ENCODE data around the gene GALNTL6. TPM values are rescaled to one million over a fixed set of nuclear protein-coding genes. Genes with fewer than 3 reads are reported as not detected.

Gene GALNTL6
- total and polyA plus RNA-seq, 2 experiments from 2014 or later = 0.38 to 0.40 TPM

DNA sequence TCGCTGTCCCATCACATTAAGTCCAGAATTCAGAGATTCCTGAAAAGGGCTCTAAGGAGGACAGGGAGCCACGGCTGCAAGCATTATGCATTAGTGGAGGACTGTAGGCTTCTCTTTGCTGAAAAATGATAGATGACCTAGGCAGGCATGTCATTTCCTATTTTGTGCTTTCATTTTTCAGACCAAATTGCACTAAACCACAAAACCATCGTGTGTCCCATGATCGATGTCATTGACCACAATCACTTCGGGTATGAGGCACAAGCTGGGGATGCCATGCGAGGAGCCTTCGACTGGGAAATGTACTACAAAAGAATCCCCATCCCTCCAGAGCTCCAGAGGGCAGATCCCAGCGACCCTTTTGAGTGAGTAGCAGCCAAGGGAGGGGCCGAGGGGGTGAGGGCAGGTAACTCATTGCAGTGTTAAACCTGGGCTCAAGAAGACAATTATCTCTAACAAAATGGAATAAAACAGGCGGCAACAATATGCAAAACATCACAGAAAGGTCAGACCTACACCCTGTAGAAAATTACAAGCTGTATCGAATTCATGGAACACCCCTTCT, 1000.2 kb downstream of the GALNTL6 start (continued):
- TF ChIP-seq, protein P1, sequence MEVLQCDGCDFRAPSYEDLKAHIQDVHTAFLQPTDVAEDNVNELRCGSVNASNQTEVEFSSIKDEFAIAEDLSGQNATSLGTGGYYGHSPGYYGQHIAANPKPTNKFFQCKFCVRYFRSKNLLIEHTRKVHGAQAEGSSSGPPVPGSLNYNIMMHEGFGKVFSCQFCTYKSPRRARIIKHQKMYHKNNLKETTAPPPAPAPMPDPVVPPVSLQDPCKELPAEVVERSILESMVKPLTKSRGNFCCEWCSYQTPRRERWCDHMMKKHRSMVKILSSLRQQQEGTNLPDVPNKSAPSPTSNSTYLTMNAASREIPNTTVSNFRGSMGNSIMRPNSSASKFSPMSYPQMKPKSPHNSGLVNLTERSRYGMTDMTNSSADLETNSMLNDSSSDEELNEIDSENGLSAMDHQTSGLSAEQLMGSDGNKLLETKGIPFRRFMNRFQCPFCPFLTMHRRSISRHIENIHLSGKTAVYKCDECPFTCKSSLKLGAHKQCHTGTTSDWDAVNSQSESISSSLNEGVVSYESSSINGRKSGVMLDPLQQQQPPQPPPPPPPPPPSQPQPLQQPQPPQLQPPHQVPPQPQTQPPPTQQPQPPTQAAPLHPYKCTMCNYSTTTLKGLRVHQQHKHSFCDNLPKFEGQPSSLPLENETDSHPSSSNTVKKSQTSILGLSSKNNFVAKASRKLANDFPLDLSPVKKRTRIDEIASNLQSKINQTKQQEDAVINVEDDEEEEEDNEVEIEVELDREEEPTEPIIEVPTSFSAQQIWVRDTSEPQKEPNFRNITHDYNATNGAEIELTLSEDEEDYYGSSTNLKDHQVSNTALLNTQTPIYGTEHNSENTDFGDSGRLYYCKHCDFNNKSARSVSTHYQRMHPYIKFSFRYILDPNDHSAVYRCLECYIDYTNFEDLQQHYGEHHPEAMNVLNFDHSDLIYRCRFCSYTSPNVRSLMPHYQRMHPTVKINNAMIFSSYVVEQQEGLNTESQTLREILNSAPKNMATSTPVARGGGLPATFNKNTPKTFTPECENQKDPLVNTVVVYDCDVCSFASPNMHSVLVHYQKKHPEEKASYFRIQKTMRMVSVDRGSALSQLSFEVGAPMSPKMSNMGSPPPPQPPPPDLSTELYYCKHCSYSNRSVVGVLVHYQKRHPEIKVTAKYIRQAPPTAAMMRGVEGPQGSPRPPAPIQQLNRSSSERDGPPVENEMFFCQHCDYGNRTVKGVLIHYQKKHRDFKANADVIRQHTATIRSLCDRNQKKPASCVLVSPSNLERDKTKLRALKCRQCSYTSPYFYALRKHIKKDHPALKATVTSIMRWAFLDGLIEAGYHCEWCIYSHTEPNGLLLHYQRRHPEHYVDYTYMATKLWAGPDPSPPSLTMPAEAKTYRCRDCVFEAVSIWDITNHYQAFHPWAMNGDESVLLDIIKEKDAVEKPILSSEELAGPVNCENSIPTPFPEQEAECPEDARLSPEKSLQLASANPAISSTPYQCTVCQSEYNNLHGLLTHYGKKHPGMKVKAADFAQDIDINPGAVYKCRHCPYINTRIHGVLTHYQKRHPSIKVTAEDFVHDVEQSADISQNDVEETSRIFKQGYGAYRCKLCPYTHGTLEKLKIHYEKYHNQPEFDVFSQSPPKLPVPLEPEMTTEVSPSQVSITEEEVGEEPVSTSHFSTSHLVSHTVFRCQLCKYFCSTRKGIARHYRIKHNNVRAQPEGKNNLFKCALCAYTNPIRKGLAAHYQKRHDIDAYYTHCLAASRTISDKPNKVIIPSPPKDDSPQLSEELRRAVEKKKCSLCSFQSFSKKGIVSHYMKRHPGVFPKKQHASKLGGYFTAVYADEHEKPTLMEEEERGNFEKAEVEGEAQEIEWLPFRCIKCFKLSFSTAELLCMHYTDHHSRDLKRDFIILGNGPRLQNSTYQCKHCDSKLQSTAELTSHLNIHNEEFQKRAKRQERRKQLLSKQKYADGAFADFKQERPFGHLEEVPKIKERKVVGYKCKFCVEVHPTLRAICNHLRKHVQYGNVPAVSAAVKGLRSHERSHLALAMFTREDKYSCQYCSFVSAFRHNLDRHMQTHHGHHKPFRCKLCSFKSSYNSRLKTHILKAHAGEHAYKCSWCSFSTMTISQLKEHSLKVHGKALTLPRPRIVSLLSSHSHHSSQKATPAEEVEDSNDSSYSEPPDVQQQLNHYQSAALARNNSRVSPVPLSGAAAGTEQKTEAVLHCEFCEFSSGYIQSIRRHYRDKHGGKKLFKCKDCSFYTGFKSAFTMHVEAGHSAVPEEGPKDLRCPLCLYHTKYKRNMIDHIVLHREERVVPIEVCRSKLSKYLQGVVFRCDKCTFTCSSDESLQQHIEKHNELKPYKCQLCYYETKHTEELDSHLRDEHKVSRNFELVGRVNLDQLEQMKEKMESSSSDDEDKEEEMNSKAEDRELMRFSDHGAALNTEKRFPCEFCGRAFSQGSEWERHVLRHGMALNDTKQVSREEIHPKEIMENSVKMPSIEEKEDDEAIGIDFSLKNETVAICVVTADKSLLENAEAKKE (CRISPR knock-in tag; IDR thresholded peaks at IDR 0.05) = no peak
- TF ChIP-seq EZH2phosphoT487 (IDR thresholded peaks at IDR 0.05; ENCODE audit: unreplicated experiment) = no peak
- no peak for TF ChIP-seq NANOG (IDR thresholded peaks at IDR 0.05; ENCODE audit: borderline replicate concordance)
- TF ChIP-seq CREB1 (CRISPR knock-in tag; IDR thresholded peaks at IDR 0.05; ENCODE audit: low read depth) = no peak
- no peak for TF ChIP-seq POLR2AphosphoS5 (IDR thresholded peaks at IDR 0.05; ENCODE audit: low read depth)
- TF ChIP-seq, protein P2, sequence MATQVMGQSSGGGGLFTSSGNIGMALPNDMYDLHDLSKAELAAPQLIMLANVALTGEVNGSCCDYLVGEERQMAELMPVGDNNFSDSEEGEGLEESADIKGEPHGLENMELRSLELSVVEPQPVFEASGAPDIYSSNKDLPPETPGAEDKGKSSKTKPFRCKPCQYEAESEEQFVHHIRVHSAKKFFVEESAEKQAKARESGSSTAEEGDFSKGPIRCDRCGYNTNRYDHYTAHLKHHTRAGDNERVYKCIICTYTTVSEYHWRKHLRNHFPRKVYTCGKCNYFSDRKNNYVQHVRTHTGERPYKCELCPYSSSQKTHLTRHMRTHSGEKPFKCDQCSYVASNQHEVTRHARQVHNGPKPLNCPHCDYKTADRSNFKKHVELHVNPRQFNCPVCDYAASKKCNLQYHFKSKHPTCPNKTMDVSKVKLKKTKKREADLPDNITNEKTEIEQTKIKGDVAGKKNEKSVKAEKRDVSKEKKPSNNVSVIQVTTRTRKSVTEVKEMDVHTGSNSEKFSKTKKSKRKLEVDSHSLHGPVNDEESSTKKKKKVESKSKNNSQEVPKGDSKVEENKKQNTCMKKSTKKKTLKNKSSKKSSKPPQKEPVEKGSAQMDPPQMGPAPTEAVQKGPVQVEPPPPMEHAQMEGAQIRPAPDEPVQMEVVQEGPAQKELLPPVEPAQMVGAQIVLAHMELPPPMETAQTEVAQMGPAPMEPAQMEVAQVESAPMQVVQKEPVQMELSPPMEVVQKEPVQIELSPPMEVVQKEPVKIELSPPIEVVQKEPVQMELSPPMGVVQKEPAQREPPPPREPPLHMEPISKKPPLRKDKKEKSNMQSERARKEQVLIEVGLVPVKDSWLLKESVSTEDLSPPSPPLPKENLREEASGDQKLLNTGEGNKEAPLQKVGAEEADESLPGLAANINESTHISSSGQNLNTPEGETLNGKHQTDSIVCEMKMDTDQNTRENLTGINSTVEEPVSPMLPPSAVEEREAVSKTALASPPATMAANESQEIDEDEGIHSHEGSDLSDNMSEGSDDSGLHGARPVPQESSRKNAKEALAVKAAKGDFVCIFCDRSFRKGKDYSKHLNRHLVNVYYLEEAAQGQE (IDR thresholded peaks at IDR 0.05; ENCODE audit: unreplicated experiment) = no peak
